KMS-11 (cell line): ENCODE measurements around the gene GLYR1.

Experiments used
- H2AFZ ChIP-seq: fragments of 200-600 bp; sonication (generic); 2 replicates; pipeline ENCODE4 v1.6.1; 2016; ENCODE audit warnings: antibody characterized with exemption, mixed run types, low read depth
- H3K27ac ChIP-seq: fragments of 200-600 bp; sonication (generic); 2 replicates; pipeline ENCODE4 v1.6.1; 2016; ENCODE audit warnings: mild to moderate bottlenecking, mixed run types
- H3K27me3 ChIP-seq: fragments of 200-600 bp; sonication (generic); 2 replicates; pipeline ENCODE4 v1.6.1; 2017; ENCODE audit warnings: mild to moderate bottlenecking, low read depth, mixed run types, moderate library complexity; ENCODE audit not compliant: insufficient read depth
- H3K36me3 ChIP-seq: fragments of 200-600 bp; sonication (generic); 2 replicates; pipeline ENCODE4 v1.6.1; 2017; ENCODE audit warnings: mild to moderate bottlenecking, mixed run types; ENCODE audit not compliant: insufficient read depth
- H3K4me1 ChIP-seq: fragments of 200-600 bp; sonication (generic); 2 replicates; pipeline ENCODE4 v1.6.1; 2016; ENCODE audit warnings: mild to moderate bottlenecking, low read depth, mixed run types; ENCODE audit not compliant: poor library complexity, severe bottlenecking
- H3K4me2 ChIP-seq: fragments of 200-600 bp; sonication (generic); 2 replicates; pipeline ENCODE4 v1.7.0; 2016; ENCODE audit warnings: mild to moderate bottlenecking, mixed run types
- H3K4me3 ChIP-seq: fragments of 200-600 bp; sonication (generic); IDR thresholded peaks from 2 replicates; pipeline ENCODE4 v1.6.1; 2017; ENCODE audit warnings: low read depth, low read length, mixed read lengths; ENCODE audit not compliant: insufficient read depth
- H3K79me2 ChIP-seq: fragments of 200-600 bp; sonication (generic); 2 replicates; pipeline ENCODE4 v1.6.1; 2016; ENCODE audit warnings: low read depth, mixed run types; ENCODE audit not compliant: insufficient read depth
- H3K9ac ChIP-seq: fragments of 200-600 bp; sonication (generic); 2 replicates; pipeline ENCODE4 v1.6.1; 2016; ENCODE audit warnings: mild to moderate bottlenecking, mixed run types
- H4K20me1 ChIP-seq: fragments of 200-600 bp; sonication (generic); 2 replicates; pipeline ENCODE4 v1.6.1; 2016; ENCODE audit warnings: mild to moderate bottlenecking, mixed run types; ENCODE audit not compliant: insufficient read depth
- TF ChIP-seq, protein P1 (sequence below): fragments of 200-600 bp; sonication (generic); conservative IDR thresholded peaks from 2 replicates; pipeline ENCODE4 v1.6.1; 2017; ENCODE audit warnings: low read depth, mild to moderate bottlenecking, antibody characterized with exemption, low read length, moderate library complexity, mixed read lengths

The GLYR1 gene

DNA sequence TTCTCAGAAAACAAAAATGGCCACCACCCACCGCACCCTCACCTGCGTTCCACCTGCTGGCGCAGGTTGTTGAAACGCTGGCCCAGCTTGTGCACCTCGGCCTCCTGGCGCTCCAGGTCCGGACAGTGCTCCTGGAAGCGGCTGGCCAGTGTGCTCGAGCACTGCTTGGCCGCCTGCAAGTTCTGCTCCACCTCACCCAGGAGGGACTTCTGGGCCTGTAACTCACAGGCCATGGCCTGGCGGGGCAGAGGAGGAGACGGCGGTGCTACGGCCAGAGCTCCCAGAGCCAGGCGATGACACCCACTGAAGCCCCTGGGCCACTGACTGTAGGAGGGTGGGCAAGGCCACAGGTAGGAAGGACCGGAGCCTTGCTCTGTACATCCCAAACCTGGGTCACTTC, 43.6 kb upstream of the GLYR1 start:
- Histone ChIP-seq H3K4me1 (no peaks in the 10 kb centered on the region), H2AFZ (no peak overlapping the region), H3K27me3 (no peaks in the 10 kb centered on the region), H3K4me3 (no peak overlapping the region), H3K4me2 (no peak overlapping the region), H3K27ac (no peak overlapping the region), H3K36me3 (no peaks in the 10 kb centered on the region), H3K79me2 (no peaks in the 10 kb centered on the region), H4K20me1 (no peaks in the 10 kb centered on the region), H3K9ac (no peak overlapping the region)
- TF ChIP-seq, protein P1, sequence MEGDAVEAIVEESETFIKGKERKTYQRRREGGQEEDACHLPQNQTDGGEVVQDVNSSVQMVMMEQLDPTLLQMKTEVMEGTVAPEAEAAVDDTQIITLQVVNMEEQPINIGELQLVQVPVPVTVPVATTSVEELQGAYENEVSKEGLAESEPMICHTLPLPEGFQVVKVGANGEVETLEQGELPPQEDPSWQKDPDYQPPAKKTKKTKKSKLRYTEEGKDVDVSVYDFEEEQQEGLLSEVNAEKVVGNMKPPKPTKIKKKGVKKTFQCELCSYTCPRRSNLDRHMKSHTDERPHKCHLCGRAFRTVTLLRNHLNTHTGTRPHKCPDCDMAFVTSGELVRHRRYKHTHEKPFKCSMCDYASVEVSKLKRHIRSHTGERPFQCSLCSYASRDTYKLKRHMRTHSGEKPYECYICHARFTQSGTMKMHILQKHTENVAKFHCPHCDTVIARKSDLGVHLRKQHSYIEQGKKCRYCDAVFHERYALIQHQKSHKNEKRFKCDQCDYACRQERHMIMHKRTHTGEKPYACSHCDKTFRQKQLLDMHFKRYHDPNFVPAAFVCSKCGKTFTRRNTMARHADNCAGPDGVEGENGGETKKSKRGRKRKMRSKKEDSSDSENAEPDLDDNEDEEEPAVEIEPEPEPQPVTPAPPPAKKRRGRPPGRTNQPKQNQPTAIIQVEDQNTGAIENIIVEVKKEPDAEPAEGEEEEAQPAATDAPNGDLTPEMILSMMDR = no peak

DNA sequence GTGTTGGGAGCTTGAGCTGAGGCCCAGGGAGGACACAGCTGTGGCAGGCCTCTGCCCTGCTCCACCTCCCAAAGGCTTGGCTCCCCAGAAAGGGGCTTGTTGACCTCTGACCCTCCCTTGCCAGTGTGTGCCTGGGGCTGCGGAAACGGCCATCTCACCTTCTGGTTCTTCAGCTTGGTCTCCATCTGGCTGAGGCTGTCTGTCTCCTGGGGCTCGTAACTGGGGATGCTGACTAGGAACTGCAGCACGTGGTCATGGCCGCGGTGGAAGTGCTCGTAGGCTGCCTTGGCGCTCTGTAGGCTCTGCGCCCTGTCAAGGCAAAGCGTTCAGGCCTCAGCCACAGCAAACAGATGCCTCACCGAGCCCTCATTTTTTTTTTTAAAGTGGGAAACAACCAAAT, 42.9 kb upstream of the GLYR1 start:
- H3K27ac ChIP-seq = no peak overlapping the region
- H3K4me2 ChIP-seq = no peak overlapping the region
- no peaks in the 10 kb centered on the region for H3K4me1 ChIP-seq
- no peak overlapping the region for H2AFZ ChIP-seq
- TF ChIP-seq, protein P1 = no peak
- H3K36me3 ChIP-seq = no peaks in the 10 kb centered on the region
- H3K27me3 ChIP-seq = no peaks in the 10 kb centered on the region
- no peaks in the 10 kb centered on the region for H3K79me2 ChIP-seq
- H3K9ac ChIP-seq = no peak overlapping the region
- no peaks in the 10 kb centered on the region for H4K20me1 ChIP-seq
- H3K4me3 ChIP-seq = no peak overlapping the region

DNA sequence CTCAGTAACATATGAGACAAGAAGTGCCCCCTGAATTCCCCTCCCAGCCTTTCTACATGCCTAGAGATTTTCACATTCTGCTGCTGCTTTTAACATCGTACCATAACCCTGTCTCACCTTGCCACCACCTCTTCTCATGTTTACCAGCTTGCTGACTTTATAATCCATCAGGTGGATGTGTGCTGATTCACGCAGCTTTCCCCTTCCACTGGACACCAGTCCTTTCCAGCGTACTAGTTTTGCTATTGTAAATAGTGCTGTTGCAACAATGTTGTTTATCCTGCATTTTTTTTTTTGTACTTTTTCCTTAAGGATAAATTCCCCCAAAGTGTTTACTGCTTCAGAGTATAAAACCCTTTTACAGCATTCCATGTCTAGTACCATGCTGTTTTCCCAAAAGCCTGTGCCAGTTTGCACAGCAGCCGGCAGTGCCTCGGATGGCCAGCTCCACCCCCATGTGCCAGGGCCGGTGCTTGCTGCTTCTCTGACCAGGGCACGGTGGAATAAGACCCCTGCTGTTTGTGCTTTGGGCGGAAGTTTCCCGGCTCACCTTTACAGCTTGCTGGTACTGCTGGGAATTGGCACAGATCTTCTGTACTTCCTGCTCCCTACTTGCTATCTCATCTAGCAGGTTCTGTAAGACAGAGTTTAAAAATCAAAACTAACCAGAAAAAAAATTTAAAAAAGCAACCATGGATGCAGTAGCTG, 41.5 kb upstream of the GLYR1 start:
- Histone ChIP-seq H3K27me3 (no peaks in the 10 kb centered on the region), H3K4me2 (no peak overlapping the region), H3K4me3 (no peak overlapping the region), H2AFZ (no peak overlapping the region), H3K4me1 (no peaks in the 10 kb centered on the region), H3K79me2 (no peaks in the 10 kb centered on the region), H3K36me3 (0 out of 2 replicates have a peak, but pooled peaks cover 4% of the 10 kb centered on the region), H3K27ac (no peak overlapping the region), H3K9ac (no peak overlapping the region), H4K20me1 (no peaks in the 10 kb centered on the region)
- TF ChIP-seq, protein P1 = no peak

DNA sequence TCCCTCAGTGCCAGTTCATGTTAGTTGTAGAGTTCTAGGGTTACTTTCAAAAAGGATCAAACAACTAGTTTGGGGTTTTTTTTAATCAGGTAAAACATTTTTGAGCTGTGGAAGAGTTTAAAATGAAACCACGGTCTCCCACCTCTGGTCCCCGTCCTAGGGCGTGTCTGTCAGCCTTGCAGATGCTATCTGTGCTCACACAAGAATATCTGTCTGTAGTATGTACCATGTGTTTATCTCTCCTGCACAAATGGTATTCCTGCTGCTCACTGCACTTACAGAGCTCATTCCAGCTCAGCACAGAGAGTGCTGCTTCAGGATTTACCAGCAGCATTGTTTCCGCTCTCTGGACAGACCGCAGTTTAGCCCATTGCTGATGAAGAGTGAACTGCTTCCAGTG, 39.1 kb upstream of the GLYR1 start:
- Histone ChIP-seq H3K36me3 (0 out of 2 replicates have a peak, but pooled peaks cover 4% of the 10 kb centered on the region), H2AFZ (no peak overlapping the region), H3K4me3 (no peak overlapping the region), H3K4me2 (no peak overlapping the region), H3K9ac (no peak overlapping the region), H4K20me1 (no peaks in the 10 kb centered on the region), H3K27me3 (no peaks in the 10 kb centered on the region), H3K27ac (no peak overlapping the region), H3K79me2 (no peaks in the 10 kb centered on the region), H3K4me1 (no peaks in the 10 kb centered on the region)
- TF ChIP-seq, protein P1 = no peak
